RKO (cell line): Measurements from ENCODE around the gene PARM1.

Experiments
- DNase-seq: peaks from one replicate; pipeline ENCODE4 v3.0.0-alpha.2; 2016; ENCODE audit warnings: low spot score

Gene PARM1

DNA sequence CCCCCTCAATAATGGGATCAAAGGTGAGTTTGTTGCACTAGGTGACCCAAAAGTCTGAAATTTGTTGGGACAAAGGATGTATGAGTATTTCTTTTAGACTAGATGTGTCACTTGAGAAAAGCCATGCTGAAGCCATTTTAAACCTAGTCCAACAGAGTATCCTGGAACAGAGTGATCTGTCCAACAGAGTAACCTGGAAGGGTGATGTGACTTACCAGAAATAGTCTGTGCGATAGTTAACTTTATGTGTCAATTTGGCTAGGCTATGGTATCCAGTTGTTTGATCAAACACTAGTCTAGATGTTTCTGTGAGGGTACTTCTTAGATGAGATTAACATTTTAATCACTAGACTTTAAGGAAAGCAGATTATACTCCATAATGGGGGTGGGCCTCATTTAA, 154.5 kb downstream of the PARM1 start:
- no peak for DNase-seq

DNA sequence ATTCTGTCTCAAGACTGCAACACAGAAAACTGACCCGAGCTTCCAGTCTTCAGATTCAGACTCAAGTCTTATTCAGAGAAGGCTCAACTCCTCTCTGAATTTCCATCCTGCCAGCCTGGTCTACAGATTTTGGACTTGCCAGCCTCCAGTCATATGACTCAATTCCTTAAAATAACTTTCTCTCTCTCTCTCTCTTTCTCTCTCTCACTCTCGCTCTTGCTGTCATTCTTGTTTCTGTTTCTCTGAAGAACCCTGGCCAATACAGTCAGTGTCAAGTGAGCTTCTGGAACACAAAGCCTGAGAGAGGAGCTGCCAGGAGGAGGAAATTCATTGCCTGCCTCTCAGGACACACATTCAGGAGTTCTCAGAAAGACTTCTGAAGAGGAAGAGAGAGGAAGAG, 154.9 kb downstream of the PARM1 start:
- DNase-seq = no peak

DNA sequence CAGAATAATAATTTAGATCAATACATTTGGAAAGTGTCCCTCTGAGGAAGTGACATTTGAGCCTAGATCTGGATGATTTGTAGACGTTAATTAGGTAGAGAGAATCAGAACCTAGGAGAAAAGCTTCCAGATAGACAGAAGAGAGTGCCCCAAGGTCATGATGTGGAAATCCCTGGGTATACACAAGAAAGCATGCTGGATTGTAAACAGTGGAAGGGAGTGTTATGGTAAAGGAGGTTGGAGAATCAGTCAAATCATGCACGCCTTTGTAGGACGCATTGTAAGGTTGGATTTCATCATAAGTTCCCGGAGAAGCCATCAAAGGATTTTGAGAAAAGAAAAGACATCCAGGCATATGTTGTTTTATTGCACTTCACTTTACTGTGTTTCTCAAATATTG, 156.3 kb downstream of the PARM1 start:
- no peak for DNase-seq

- no peak for DNase-seq
Measured at GRCh38 chr4:75099321-75099720, 166.4 kb downstream of the PARM1 start.
